Measurements from ENCODE around the gene TMEM190.

DNA sequence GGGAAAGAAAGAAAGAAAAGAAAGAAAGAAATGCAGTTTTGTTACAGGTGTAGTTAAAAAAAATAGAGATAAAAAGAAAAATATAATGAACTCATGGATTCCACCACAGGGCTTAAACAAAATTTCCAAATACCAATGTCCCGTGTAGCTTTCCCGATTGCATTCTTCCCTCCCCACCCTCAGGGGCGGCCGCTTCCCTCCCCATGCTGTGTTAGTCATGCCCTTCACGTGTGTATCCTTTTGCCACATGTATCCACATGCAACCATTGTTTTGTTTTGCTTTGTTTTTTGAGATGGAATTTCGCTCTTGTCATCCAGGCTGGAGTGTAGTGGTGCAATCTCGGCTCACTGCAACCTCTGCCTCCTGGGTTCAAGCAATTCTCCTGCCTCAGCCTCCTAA is 40.5 kb upstream of the TMEM190 start:
- TF ChIP-seq, protein P1, sequence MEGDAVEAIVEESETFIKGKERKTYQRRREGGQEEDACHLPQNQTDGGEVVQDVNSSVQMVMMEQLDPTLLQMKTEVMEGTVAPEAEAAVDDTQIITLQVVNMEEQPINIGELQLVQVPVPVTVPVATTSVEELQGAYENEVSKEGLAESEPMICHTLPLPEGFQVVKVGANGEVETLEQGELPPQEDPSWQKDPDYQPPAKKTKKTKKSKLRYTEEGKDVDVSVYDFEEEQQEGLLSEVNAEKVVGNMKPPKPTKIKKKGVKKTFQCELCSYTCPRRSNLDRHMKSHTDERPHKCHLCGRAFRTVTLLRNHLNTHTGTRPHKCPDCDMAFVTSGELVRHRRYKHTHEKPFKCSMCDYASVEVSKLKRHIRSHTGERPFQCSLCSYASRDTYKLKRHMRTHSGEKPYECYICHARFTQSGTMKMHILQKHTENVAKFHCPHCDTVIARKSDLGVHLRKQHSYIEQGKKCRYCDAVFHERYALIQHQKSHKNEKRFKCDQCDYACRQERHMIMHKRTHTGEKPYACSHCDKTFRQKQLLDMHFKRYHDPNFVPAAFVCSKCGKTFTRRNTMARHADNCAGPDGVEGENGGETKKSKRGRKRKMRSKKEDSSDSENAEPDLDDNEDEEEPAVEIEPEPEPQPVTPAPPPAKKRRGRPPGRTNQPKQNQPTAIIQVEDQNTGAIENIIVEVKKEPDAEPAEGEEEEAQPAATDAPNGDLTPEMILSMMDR (IDR thresholded peaks at IDR 0.05 in 8 of 11, conservative IDR thresholded peaks at IDR 0.05 in 3 of 11) = no peak
- no peak for TF ChIP-seq POLR2A (IDR thresholded peaks at IDR 0.05)
